Endothelial cell of umbilical vein (primary cell): Measurements from ENCODE around the gene OLA1.

Source experiments
- CTCF ChIP-seq, 2 donors: IDR thresholded peaks; 1 replicate in 1 of 2; 2 replicates in 1 of 2; pipeline ENCODE4 v1.5.1; 2011; ENCODE audit warnings: low read length in 2 of 2, mild to moderate bottlenecking in 2 of 2, moderate library complexity in 2 of 2, control low read depth in 1 of 2, inconsistent platforms in 1 of 2, low read depth in 1 of 2; ENCODE audit not compliant: insufficient read depth in 1 of 2; ENCODE audit errors: extremely low read depth in 1 of 2
- EZH2 ChIP-seq: IDR thresholded peaks from 2 replicates; pipeline ENCODE4 v1.6.1; 2012; ENCODE audit warnings: borderline replicate concordance, low read depth, mild to moderate bottlenecking, moderate library complexity, low read length, inconsistent platforms; ENCODE audit not compliant: severe bottlenecking
- FOS ChIP-seq: IDR thresholded peaks from 2 replicates; pipeline ENCODE4 v1.6.1; 2011; ENCODE audit warnings: mild to moderate bottlenecking, low read length, moderate library complexity, borderline replicate concordance; ENCODE audit not compliant: insufficient read depth
- GATA2 ChIP-seq: IDR thresholded peaks from 2 replicates; pipeline ENCODE4 v1.7.0; 2011; ENCODE audit warnings: low read depth, mild to moderate bottlenecking, moderate library complexity, mixed read lengths, low read length; ENCODE audit not compliant: insufficient read length, insufficient read depth
- JUN ChIP-seq: IDR thresholded peaks from 2 replicates; pipeline ENCODE4 v1.6.1; 2011; ENCODE audit warnings: borderline replicate concordance, low read depth; ENCODE audit not compliant: insufficient read length, insufficient read depth
- POLR2A ChIP-seq: IDR thresholded peaks from 2 replicates; pipeline ENCODE4 v1.6.1; 2012; ENCODE audit warnings: low read depth, mild to moderate bottlenecking, control low read depth, low read length
- POLR2AphosphoS5 ChIP-seq: IDR thresholded peaks from 2 replicates; pipeline ENCODE4 v1.6.1; 2012; ENCODE audit warnings: low read depth, mild to moderate bottlenecking, control low read depth, low read length, moderate library complexity; ENCODE audit not compliant: insufficient read depth

DNA sequence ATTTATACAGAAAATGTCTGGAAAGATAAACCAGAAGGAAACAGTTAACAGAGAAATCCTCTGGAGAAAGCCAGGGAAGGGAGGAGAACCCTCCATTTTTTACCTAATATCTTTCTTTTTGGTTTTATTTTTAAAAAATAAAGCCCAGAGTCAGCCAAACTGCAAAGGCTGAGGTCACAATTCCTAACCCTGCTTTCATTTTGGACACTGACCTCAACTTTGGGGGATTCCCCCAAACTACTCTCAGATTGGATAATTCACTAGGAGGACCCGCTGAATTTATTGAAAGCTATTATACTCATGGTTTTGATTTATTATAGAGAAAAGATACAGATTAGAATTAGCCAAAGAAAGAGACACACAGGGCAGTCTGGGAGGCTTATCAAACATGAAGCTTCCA is 189.9 kb downstream of the OLA1 start:
- TF ChIP-seq CTCF (IDR thresholded peaks at IDR 0.05; ENCODE audit: extremely low read depth in 1 of 2, insufficient read depth in 1 of 2, low read depth in 1 of 2, low read length in 2 of 2) (no peak), POLR2A (no peak), EZH2 (no peak), POLR2AphosphoS5 (no peak), GATA2 (no peak), JUN (no peak), FOS (no peak)
